ENCODE data around the gene FSD2.
"Not testable (repeated sequence)": the region's sequence is repeated elsewhere in the genome, so short reads cannot be mapped to it uniquely, and the experiment has no call there.

Gene FSD2

DNA sequence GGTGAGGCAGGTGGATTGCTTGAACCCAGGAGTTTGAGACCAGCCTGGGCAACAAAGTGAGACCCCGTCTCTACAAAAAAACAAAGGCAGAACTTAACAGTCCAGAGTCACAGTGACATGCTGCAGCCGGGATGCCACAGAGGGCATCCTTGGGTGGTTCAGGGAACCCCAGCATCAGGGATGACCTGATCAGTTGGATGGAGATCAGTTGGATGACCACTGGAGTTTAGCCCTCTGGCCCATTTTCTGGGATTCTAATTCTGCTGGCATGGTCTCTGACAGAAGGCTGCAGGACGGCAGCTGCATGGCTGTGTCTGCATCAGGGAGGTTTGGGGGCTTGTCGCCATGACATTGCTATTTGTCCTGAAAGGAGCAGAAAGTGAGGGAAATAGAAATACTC lies 23.4 kb upstream of the FSD2 start:
- no peak for DNase-seq

DNA sequence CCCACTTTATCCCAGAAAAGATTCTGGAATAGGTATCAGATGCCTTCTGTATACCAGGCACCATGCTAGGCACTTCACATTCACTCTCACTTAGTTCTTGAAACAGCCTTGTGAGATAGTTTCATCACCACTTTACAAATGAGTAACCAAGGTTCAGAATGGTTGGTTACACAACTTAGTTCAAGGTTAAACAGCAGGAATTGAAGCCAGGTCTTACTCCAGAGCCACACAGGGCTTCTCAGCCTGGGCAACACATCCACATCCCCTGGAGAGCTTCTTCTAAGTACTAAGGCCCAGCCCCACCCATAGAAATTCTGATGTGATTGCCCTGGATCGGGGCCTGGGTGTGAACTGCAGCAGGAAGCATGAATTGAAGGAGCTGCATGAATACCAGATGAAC lies 22.2 kb upstream of the FSD2 start:
- no peak for DNase-seq

DNA sequence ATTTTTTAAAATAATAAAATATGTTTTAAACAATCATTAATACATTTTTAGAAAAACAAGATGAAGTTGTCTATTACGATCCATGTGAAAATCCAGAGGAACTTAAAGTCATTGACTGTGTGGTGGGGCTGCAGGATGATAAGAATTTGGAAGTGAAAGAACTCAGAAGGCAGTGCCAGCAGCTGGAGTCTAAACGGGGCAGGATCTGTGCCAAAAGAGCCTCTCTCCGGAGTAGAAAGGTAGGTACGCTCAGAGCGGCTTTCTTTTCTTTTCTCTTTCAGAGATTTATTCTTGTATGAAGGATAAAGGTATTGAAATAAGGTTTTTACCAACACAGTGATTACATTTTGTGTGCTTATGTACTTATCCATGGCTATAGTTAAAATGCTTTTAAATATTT lies 17.2 kb upstream of the FSD2 start:
- no peak for DNase-seq

DNA sequence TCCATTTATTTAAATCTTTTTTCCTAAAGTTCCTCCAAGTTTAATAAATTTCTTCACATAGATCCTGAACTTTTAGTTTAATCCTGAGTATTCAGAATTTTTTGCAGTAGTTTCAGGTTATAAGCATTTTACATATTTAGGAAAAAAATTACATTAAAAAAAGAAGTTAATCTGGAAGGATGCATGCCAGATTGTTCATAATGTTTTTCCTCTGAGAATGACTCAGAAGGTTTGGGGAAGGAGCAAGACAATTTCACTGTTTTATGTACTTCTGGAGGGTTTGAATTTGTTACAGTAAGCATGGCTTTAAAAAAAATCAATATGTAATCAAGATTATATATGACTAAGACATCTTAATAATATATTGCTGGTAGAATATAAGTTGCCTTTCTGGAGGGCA lies 16.0 kb upstream of the FSD2 start:
- not testable (repeated sequence) for DNase-seq

DNA sequence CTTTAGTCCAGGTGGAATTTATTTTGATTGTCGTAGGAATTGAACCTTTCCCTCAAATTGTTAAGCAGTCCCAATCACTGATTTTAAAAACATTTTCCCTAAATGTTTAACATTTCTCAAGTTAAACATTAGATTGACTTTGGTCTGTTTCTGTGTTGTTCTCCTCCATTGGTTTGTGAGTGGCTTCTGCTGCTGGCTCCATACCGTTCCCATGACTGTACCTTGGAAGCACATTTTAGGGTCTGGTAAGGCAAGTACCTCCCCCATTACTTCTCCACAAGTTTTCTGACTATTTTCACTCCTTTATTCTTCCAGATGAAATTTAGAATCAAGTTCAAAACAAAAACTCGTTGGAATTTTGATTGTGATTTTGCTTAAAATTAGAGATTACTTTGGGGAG lies 15.5 kb upstream of the FSD2 start:
- not testable (repeated sequence) for DNase-seq

DNA sequence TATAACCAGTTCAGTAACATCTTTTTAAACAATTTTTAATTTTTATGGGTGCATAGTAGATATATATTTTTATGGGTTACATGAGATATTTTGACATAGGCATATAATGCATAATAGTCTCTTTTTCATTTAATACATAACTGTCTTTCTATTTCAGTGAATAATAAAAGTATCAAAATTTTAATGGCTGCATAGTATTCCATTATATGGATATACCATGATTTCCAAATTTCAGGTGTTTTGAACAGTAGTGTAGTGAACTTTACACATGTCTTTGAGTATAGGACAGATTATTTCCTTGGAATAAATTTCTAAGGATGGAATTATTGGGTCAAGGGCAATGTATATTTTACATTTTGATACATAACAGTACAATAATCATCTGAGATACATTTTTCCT lies 14.3 kb upstream of the FSD2 start:
- DNase-seq = no peak

DNA sequence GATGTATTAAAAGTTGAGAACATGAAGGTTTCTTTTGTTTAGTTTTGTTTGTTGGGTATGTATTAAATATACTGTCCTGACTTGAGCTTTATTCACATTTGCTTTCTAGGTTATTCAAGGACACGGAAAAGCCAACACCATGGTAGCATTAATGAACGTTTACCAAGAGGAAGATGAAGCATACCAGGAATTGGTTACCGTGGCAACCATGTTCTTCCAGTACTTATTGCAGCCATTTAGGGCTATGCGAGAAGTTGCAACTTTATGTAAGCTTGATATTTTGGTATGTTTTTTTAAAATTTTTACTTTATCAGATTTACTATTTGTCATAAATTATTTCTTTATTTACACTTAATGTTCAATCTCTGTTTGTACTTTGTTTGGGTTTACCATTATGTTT lies 7.1 kb upstream of the FSD2 start:
- DNase-seq = peak in 1 of 2 experiments; percentile 17

DNA sequence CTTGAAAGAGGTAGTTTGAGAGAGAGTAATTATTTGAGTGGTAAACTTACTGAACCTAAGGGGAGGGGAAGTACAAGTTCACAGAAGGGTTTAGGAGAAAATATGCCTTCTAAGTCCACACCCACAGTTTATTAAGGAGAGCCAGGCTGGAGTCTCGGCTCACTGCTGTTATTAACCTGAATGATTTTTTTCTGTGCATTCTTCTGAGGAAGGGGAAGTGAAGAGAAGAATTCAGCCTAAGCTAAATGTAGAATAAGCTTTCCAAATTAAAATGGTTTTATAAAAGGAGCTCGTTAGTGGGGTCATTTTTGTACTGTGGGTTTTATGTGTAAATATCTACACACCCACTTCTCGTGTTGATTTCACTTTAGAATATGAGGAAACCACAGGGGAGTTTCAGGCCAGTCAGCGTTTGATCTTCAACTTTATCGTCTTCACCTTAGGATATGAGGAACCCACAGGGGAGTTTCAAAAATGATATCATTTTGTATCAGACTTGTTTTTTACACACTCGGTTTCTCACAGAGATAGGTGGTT lies 5.1 kb upstream of the FSD2 start:
- DNase-seq = no peak

DNA sequence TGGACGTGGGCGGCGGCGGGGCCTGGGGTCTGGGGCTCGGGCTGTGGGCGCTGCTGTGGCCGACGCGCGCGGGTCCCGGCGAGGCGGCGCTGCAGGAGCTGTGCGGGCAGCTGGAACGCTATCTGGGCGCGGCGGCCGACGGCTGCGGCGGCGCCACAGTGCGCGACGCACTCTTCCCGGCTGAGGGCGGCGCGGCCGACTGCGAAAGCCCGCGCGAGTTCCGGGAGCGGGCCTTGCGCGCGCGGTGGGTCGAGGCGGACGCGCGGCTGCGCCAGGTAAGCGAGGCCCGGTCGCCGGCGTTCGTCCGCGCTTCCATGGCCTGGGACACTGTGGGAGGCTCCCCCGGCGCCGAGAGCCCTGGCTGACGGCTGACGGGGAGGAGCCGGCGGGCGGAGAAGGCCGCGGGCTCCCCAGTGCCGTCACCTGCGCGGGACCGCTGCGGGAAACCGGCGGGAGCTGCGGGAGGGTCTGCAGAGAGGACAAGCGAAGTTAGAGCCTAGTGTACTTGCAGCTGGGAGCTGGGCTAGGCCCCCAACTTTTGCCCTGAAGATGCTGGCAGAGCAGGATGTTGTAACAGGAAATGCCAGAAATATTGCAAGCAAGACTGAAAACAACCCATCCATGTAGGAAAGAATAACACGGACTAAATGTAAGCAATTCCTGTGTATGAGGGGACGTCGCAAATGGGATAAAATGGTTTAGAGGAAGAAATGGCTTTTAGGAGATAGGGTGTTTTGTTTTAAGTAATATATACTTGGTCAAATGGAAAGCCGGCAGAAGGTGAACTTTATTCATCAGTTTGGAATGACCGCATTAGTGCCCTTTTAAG lies 4.4 kb upstream of the FSD2 start:
- DNase-seq = peak; percentile 9 to 35

DNA sequence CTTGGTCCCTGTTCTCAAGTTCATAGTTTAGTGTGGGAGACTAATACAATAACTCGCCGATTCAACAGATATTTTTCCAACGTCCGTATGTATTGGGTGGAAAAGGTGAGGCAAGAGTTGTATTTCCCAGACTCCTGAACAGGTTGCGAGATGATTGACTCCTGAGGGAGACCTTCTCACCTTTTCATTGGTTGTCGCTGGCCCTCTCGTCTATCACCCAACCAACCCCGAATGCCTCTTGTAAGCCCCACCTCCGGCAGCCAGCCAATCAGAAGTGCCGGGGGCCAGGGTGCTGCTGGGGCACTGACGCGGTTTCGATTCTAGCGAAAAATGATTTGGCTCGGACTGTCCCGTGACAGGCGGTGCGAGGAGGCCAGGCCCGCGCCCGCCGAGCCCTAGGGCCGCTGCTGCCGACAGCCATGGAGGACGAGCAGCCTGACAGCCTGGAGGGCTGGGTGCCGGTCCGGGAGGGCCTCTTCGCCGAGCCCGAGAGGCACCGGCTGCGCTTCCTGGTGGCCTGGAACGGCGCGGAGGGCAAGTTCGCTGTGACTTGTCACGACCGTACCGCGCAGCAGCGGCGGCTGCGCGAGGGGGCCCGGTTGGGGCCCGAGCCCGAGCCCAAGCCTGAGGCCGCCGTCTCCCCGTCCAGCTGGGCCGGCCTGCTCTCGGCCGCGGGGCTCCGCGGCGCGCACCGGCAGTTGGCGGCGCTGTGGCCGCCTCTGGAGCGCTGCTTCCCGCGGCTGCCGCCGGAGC lies 3.6 kb upstream of the FSD2 start, which contains the start of gene WHAMM:
WHAMM (plus strand) TSS at position 321 of the 753 bp plus-strand sequence; CDS start at position 420, 99 bp downstream.
- peak; percentile 99 for DNase-seq

DNA sequence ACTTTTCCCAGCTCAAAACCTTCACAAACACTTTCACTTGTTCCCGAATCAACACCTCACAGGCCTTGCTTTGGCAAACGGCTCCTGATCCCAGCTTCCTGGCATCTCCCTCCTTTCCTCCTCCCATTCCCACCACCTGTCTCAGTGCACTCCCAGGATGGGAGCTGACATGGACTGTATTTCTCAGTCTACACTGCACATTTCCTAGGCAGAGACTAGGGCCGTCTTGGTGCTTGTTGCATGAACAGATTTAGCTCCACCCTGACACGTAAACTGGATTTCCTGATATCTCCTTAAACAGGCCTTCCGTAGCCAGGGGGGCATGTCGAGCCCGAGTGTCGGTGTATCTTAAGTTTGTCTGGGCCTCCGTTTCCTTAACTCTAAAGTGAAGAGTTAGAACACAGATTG lies 2.8 kb upstream of the FSD2 start:
- DNase-seq = no peak

DNA sequence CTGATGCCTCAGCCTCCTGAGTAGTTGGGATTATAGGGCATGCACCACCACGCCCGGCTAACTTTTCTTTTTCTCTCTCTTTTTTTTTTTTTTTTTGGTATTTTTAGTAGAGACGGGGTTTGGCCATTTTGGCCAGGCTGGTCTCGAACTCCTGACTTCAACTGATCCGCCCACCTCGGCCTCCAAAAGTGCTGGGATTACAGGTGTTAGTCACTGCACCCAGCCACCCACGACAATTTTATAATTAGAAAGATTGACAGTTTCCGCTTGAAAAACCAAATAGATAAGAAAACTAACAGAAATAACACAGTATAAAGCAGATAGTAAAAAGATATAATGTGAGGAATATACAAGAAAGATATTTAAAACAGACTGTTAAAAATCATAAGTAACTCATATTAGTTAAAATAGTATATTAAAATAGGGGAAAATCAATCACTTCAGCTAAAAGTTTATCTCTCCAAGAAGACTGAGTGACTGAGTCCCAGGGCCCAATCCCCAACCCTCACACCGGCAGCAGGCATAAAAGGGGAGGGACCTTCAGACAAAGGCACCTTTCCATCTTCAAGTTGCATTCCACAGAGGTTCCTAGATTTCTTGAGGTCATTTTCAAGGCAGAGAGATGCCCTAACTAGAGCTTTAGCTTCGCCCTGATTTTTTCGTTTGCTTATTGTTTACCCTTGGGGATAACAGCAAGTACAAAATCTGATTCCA lies 2.2 kb upstream of the FSD2 start:
- no peak for DNase-seq

DNA sequence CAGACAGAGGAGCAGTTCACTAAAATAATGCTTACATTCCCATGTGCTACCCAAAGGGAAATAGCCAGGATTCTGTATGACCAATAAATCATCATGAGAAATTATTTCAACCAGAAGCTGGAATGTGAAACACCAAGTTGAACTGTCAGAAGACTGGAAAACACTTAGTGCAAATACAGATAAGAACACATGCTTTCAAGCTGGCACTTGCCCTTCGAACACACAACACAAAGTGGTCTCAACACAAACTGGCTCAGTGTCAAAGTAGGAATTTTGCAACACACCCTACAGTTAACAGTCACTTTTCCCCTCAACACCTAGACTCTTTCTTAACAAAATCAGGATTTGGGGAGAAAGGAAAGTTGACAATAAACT lies 1.3 kb downstream of the FSD2 start:
- DNase-seq = no peak

DNA sequence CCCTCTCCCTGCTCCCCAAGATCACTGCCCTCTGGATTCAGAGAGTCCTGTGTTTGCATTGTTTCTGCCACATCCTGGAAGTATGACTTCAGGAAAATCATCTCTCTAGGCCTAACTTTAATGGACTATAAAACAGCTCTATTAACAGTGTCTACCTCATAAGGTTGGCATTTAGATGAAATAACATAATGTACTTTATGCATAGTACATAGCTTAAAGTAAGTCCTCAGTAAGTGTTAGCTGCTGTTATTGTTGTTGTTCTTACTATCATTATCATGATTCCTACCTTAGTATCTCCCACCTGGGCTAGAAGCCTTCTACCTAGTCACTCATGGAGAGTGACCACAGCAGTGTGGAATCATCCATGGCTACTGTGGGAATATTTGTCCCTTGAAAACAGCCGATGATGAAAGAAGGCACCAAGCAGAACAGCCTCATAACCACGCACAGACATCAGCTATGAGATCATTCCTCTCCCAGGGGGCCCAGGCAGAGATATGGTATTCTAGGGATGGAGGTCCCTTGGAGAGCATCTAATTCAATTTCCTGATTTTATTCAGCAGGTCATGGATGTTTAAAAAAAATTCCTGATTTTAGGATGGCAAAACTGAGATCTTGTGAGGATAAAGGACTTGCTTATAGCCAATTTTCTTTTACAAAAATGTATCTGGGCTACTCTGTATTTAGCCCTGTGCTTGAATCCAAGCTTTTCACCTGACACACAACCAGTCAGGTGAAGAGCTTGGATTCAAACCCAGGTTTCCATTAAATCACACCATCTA lies 1.9 kb downstream of the FSD2 start:
- no peak for DNase-seq

DNA sequence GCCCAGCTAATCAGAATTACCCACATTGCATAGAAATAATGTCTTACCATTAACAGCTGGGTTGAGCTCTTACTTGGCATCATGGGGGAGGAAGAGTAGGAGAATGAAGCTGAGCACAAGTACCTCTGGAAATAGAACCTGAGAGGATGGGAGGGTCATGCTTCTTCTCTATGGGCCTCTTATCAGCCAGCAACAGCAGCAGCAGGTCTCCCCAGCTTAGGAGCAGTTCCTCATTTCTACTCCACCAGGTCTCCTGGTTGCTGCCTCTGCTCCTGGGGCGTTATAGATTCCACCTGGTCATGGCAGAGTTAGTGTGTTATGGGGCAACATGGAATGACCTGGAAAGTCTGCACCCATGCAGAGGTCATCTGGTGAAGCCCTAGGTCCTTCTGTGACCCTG lies 3.4 kb downstream of the FSD2 start:
- no peak for DNase-seq

DNA sequence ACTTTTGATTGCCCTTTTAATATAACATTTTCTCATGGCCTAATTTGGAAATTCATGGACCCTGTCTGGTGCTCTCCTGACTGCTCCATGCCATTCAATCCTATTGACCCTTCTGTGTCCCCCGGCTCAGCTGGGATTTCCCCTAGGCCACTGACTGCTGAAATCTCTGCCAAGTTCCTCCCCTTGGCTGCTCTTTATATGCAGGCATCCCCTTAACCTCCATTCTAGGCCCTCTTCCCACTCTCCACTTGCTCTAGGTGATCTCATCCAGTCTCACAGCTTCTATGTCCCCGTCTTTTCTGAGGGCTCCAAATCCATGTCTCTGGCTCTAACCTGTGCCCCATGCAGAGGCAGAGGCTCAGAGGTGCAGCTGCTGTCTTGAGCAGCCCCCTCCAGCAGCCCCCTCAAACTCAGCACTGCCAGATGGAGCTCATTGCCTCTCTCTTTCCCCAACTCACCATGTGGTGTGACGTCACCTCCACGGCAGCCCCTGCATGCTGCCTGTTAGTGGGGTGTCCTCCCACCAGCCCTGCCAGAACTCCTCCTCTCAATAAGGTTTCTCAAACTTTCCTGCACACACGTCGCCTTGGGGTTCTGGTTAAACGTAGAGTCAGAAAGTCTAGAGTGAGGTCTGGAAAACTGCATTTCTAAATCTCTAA lies 6.6 kb downstream of the FSD2 start:
- no peak for DNase-seq

DNA sequence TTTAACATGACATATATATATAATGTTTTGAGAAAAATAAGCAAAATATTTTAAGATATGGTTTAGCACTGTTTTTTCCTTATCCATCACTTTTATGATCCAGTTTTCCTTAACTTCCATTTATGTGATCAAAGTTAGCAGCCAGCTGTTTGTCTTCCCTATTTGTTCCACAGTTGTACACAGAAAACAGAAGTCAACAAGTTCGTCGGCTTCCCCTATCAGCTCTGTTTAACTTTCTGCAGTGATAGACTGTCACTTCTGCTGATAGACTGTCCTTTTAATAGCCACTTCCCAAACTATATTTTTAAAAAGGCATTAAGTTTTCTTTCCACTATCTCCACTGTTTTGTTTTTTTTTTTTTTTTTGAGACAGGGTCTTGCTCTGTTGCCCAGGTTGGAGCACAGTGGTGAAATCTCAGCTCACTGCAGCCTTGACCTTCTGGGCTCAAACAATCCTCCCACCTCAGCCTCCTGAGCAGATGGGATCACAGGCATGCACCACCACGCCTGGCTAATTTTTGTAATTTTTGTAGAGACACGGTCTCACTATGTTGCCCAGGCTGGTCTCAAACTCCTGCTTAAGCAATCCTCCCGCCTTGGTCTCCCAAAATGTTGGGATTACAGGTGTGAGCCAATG lies 7.2 kb downstream of the FSD2 start:
- DNase-seq = no peak

DNA sequence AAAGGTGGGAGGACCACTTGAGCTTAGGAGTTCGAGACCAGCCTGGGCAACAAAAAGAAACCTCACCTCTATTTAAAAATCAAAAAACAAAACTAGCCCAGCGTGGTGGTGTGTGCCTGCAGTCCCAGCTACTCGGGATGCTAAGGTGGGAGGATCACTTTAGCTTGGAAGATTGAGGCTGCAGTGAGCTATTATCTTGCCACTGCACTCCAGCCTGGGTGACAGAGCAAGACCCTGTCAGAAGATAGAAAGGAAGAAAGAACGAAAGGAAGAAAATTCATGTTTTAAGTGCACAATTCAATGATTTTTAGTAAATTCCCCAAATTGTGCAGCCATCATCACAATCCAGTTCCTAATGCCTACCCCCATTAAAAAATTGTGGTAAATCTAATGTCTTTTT lies 7.8 kb downstream of the FSD2 start:
- no peak for DNase-seq

DNA sequence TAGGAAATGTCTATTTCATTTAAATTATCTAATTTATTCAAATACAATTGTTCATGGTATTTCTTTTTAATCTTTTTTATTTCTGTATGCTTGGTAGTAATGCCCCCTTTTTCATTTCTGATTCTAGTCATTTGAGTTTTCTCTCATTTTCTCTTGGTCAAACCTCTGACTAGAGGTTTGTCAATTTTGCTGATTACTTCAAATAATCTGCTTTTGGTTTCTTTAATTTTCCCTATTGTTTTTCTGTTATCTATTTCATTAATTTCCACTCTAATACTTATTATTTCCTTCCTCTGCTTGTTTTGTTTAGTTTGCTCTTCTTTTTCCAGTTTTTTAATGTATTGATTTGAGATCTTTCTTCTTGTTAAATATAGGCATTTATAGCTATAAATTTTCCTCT lies 12.1 kb downstream of the FSD2 start:
- DNase-seq = no peak

DNA sequence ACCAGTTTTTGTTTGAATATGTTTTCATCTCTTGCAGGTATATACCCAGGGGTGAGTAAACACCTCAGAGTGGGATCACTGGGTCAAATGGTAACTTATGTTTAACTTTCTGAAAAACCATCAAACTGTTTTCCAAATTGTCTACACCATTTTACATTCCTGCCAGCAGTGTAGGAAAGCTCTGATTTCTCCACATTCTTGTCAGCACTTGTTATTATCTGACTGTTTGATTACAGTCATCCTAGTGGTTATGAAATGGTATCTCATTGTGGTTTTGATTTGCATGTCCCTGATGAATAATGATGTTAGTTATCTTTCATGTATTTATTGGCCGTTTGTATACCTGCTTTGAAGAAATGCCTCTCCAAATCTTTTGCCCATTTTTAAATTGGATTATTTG lies 13.8 kb downstream of the FSD2 start:
- no peak for DNase-seq

DNA sequence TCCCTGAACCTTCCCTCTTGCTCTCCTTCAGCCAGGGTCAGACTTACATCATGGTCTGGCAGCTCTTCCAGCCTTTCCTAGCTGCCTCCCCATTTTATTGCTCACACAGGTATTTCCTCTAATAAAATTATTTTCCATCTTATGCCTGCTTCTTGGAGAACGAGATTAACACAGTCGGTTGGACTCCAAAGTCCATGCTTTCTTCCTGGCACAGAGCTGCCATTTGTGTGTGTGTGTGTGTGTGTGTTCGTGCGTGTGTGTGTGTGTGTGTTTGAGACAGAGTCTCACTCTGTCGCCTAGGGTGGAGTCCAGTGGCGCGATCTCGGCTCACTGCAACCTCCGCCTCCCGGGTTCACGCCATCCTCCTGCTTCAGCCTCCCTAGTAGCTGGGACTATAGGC lies 15.5 kb downstream of the FSD2 start:
- DNase-seq = no peak

DNA sequence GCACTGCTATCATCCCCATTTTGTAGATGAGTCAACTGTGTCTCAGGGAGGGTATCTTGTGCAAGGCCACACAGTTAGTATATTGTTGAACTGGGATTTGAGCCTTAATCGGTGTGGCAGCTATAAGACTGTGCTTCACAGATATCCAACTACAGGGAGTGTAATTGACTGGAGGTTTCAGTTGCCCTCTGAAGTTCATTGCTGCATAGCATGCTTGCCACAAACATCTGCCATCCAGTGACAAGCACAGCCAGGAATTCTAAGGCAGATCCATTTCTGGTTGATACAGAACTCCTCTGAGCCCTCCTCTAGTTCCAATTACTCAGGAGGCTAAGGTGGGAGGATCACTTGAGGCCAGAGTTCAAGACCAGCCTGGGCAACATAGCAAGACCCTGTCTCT lies 16.4 kb downstream of the FSD2 start:
- no peak for DNase-seq

All from NCI-H524 (cell line).